ENCODE results near the gene PMS1. TPM values are rescaled to one million over a fixed set of nuclear protein-coding genes. Genes with fewer than 3 reads are reported as not detected.
A peak's percentile ranks its signal among the peaks of the same experiment; 100 is the strongest.

The PMS1 gene
- total and polyA plus RNA-seq, 2 donors (not counting 3 experiments of a cell fraction or from before 2014, with no cell fraction given), result 6.6 to 27.8 TPM

- intact Hi-C loops (cut with micrococcal nuclease), result no loop called here
- Histone ChIP-seq H3K9ac (replicated peaks; ENCODE audit: extremely low read depth, insufficient read depth, low read length) (no peak overlapping the region), H3K4me1 (ENCODE audit: control insufficient read depth, extremely low read depth, insufficient read depth, low read length) (no peaks in the 10 kb centered on the region), H3K9me3 (replicated peaks; ENCODE audit: control insufficient read depth, insufficient read depth, low read length) (no peaks in the 10 kb centered on the region), H3K27me3 (ENCODE audit: control insufficient read depth in 2 of 2, insufficient read depth in 2 of 2, low read length in 2 of 2) (no peaks in the 10 kb centered on the region), H3K9me1 (replicated peaks; ENCODE audit: control insufficient read depth, extremely low read depth, insufficient read depth, low read length) (no peaks in the 10 kb centered on the region), H3K27ac (ENCODE audit: insufficient read depth, low read depth, low read length) (no peak overlapping the region), H2AFZ (ENCODE audit: low read depth, low read length) (no peak overlapping the region), H3K4me2 (ENCODE audit: insufficient read depth, low read length) (no peak overlapping the region), H3K79me2 (ENCODE audit: control insufficient read depth, insufficient read depth, low read length) (peaks cover 4% of the 10 kb centered on the region), H3K4me3 (replicated peaks in 1 of 3; ENCODE audit: insufficient read depth in 1 of 3, low read depth in 1 of 3, low read length in 3 of 3) (no peak overlapping the region), H3K36me3 (ENCODE audit: control insufficient read depth in 2 of 2, extremely low read depth in 1 of 2, insufficient read depth in 2 of 2, low read length in 2 of 2) (peaks cover 0 to 6% of the 10 kb centered on the region in 2 experiments), H4K20me1 (replicated peaks; ENCODE audit: control insufficient read depth, extremely low read depth, insufficient read depth, low read length) (no peaks in the 10 kb centered on the region)
- CTCF ChIA-PET, result interaction anchor here (1.0 to 2.1 kb wide), 2 partner anchors 13 to 16 kb away, joined by 3 to 5 read pairs; no protein-coding TSS in a partner anchor
- dilution Hi-C loops (cut with MboI; ENCODE audit: extremely low pct_ligation_motif_present, low sequenced_read_pairs), result no loop called here
- no peak for TF ChIP-seq POLR2A (IDR thresholded peaks at IDR 0.05; ENCODE audit: low read depth, low read length)
- TF ChIP-seq CTCF (IDR thresholded peaks at IDR 0.05; ENCODE audit: extremely low read depth in 1 of 2, insufficient read depth in 1 of 2, low read depth in 1 of 2, low read length in 2 of 2), result no peak
- BruUV-seq (replicated peaks), result no TSS peak
- POLR2A ChIA-PET, result no interaction called here
- FAIRE-seq, result no peak
- DNase-seq (ENCODE audit: low read depth, low spot score), result peak; percentile 33
Measured at GRCh38 chr2:189803431-189803830, 19.2 kb downstream of the PMS1 start.

GRCh38 chr2:189818249-189819038, 34.2 kb downstream of the PMS1 start:
- H3K4me2 ChIP-seq (ENCODE audit: insufficient read depth, low read length), result no peak overlapping the region
- ChIA-PET POLR2A (interaction anchor here (0.6 kb wide), 1 partner anchor 204 kb away, joined by 3 read pairs; no protein-coding TSS in a partner anchor), CTCF (no interaction called here)
- dilution Hi-C loops (cut with MboI; ENCODE audit: extremely low pct_ligation_motif_present, low sequenced_read_pairs), result no loop called here
- H3K4me1 ChIP-seq (ENCODE audit: control insufficient read depth, extremely low read depth, insufficient read depth, low read length), result no peaks in the 10 kb centered on the region
- no TSS peak for BruUV-seq (replicated peaks)
- DNase-seq (ENCODE audit: low read depth, low spot score) (no peak), FAIRE-seq (no peak)
- TF ChIP-seq EZH2 (IDR thresholded peaks at IDR 0.05; ENCODE audit: borderline replicate concordance, low read depth, low read length, severe bottlenecking) (no peak), MYC (IDR thresholded peaks at IDR 0.05; ENCODE audit: low read depth, low read length) (no peak)
- intact Hi-C loops (cut with micrococcal nuclease), result no loop called here
- H3K9me1 ChIP-seq (replicated peaks; ENCODE audit: control insufficient read depth, extremely low read depth, insufficient read depth, low read length), result no peaks in the 10 kb centered on the region
- H3K9ac ChIP-seq (replicated peaks; ENCODE audit: extremely low read depth, insufficient read depth, low read length), result no peak overlapping the region
- H3K36me3 ChIP-seq (ENCODE audit: control insufficient read depth in 2 of 2, extremely low read depth in 1 of 2, insufficient read depth in 2 of 2, low read length in 2 of 2), result peaks cover 0 to 2% of the 10 kb centered on the region in 2 experiments
- no peak overlapping the region for H3K27ac ChIP-seq (ENCODE audit: insufficient read depth, low read depth, low read length)
- no peak overlapping the region for H2AFZ ChIP-seq (ENCODE audit: low read depth, low read length)
- H3K79me2 ChIP-seq (ENCODE audit: control insufficient read depth, insufficient read depth, low read length), result no peaks in the 10 kb centered on the region
- no peaks in the 10 kb centered on the region for H3K9me3 ChIP-seq (replicated peaks; ENCODE audit: control insufficient read depth, insufficient read depth, low read length)
- H3K27me3 ChIP-seq (ENCODE audit: control insufficient read depth in 2 of 2, insufficient read depth in 2 of 2, low read length in 2 of 2), result no peaks in the 10 kb centered on the region
- no peaks in the 10 kb centered on the region for H4K20me1 ChIP-seq (replicated peaks; ENCODE audit: control insufficient read depth, extremely low read depth, insufficient read depth, low read length)
- H3K4me3 ChIP-seq (replicated peaks in 1 of 3; ENCODE audit: insufficient read depth in 1 of 3, low read depth in 1 of 3, low read length in 3 of 3), result no peak overlapping the region

All from endothelial cell of umbilical vein (primary cell).